Upper lobe of left lung (tissue), 4 donors: ENCODE results near the gene SNTG2.

Experiments
- POLR2A ChIP-seq, 4 donors: fragments of 450-650 bp; IDR thresholded peaks; one replicate each; pipeline ENCODE4 v1.5.1; 2016 to 2017; ENCODE audit warnings: antibody characterized with exemption in 4 of 4, mild to moderate bottlenecking in 2 of 4
- TF ChIP-seq, protein P1 (sequence below), 6 experiments: fragments of 450-650 bp in 4 of 6; fragments of 200-600 bp in 2 of 6; sonication (generic) in 2 of 6; IDR thresholded peaks; one replicate each; pipeline ENCODE4 v1.5.1; 2016 to 2019; ENCODE audit warnings: antibody characterized with exemption in 6 of 6

DNA sequence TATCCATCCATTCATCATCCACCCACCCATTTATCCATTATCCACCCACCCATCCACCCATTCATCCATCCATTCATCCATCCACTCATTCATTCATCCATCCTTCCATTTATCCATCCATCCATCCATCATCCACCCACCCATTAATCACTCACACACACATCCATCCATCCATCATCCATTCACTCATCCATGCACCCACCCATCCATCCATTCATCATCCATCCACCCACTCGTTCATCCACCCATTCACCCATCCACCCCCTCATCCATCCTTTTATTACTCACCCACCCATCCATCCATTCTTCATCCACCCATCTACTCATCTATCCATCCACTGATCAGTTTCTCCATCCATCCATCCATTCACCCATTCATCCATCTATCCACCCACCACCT, 454.5 kb downstream of the SNTG2 start:
- TF ChIP-seq, protein P1, sequence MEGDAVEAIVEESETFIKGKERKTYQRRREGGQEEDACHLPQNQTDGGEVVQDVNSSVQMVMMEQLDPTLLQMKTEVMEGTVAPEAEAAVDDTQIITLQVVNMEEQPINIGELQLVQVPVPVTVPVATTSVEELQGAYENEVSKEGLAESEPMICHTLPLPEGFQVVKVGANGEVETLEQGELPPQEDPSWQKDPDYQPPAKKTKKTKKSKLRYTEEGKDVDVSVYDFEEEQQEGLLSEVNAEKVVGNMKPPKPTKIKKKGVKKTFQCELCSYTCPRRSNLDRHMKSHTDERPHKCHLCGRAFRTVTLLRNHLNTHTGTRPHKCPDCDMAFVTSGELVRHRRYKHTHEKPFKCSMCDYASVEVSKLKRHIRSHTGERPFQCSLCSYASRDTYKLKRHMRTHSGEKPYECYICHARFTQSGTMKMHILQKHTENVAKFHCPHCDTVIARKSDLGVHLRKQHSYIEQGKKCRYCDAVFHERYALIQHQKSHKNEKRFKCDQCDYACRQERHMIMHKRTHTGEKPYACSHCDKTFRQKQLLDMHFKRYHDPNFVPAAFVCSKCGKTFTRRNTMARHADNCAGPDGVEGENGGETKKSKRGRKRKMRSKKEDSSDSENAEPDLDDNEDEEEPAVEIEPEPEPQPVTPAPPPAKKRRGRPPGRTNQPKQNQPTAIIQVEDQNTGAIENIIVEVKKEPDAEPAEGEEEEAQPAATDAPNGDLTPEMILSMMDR (IDR thresholded peaks at IDR 0.05), result no peak
- TF ChIP-seq POLR2A (IDR thresholded peaks at IDR 0.05), result no peak
